ENCODE results near the gene ST8SIA3. TPM values are rescaled to one million over a fixed set of nuclear protein-coding genes. Genes with fewer than 3 reads are reported as not detected.

Gene ST8SIA3
- total and polyA plus RNA-seq, 9 donors = not detected

GRCh38 chr18:57404345-57404744 is 52.0 kb downstream of the ST8SIA3 start:
- H3K36me3 ChIP-seq = no peaks in the 10 kb centered on the region
- no peak for DNase-seq
- H3K4me3 ChIP-seq = no peak overlapping the region
- H3K27ac ChIP-seq = no peak overlapping the region
- no peaks in the 10 kb centered on the region for H3K4me1 ChIP-seq (ENCODE audit: insufficient read depth)
- H3K27me3 ChIP-seq = no peaks in the 10 kb centered on the region
- no peaks in the 10 kb centered on the region for H3K9me3 ChIP-seq
- intact Hi-C loops (cut with DNase I) = no loop called here
- TF ChIP-seq POLR2A (IDR thresholded peaks at IDR 0.05) (no peak), EP300 (IDR thresholded peaks at IDR 0.05) (no peak)
- TF ChIP-seq, protein P1, sequence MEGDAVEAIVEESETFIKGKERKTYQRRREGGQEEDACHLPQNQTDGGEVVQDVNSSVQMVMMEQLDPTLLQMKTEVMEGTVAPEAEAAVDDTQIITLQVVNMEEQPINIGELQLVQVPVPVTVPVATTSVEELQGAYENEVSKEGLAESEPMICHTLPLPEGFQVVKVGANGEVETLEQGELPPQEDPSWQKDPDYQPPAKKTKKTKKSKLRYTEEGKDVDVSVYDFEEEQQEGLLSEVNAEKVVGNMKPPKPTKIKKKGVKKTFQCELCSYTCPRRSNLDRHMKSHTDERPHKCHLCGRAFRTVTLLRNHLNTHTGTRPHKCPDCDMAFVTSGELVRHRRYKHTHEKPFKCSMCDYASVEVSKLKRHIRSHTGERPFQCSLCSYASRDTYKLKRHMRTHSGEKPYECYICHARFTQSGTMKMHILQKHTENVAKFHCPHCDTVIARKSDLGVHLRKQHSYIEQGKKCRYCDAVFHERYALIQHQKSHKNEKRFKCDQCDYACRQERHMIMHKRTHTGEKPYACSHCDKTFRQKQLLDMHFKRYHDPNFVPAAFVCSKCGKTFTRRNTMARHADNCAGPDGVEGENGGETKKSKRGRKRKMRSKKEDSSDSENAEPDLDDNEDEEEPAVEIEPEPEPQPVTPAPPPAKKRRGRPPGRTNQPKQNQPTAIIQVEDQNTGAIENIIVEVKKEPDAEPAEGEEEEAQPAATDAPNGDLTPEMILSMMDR (IDR thresholded peaks at IDR 0.05) = no peak

DNA sequence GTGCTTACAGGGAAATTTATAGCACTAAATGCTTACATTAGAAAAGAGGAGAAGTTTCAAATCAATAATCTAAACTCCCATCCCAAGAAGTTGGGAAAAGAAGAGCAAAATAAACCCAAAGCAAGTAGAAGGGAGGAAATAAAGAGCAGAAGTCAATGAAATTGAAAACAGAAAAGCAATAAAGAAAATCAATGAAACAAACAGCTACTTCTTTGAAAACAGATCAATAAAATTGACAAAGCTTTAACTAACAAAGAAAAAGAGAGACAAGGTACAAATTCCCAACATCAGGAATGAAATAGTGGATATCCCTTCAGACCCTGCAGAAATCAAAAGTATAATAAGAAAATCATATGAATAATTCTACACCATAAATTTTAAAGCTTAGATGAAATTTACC is 57.3 kb downstream of the ST8SIA3 start:
- Histone ChIP-seq H3K9me3 (no peaks in the 10 kb centered on the region), H3K36me3 (no peaks in the 10 kb centered on the region), H3K27me3 (no peaks in the 10 kb centered on the region), H3K27ac (no peak overlapping the region), H3K4me1 (ENCODE audit: insufficient read depth) (no peaks in the 10 kb centered on the region), H3K4me3 (no peak overlapping the region)
- TF ChIP-seq, protein P1 (IDR thresholded peaks at IDR 0.05) = no peak
- TF ChIP-seq EP300 (IDR thresholded peaks at IDR 0.05) (no peak), POLR2A (IDR thresholded peaks at IDR 0.05) (no peak)
- intact Hi-C loops (cut with DNase I) = no loop called here
- no peak for DNase-seq

- Histone ChIP-seq H3K4me1 (ENCODE audit: insufficient read depth) (no peaks in the 10 kb centered on the region), H3K27ac (no peak overlapping the region), H3K36me3 (no peaks in the 10 kb centered on the region), H3K9me3 (no peaks in the 10 kb centered on the region), H3K4me3 (no peak overlapping the region), H3K27me3 (no peaks in the 10 kb centered on the region)
- WGBS, 3 donors = 45 to 82% (median 66%) methylated on average over 3 of the region's 3 CpGs
- no peak for DNase-seq
- intact Hi-C loops (cut with DNase I) = no loop called here
- TF ChIP-seq, protein P1 (IDR thresholded peaks at IDR 0.05) = no peak
These were observed 58.4 kb downstream of the ST8SIA3 start for GRCh38 chr18:57410749-57411148.

GRCh38 chr18:57416542-57416941 is 64.2 kb downstream of the ST8SIA3 start:
- intact Hi-C loops (cut with DNase I) = no loop called here

More at GRCh38 chr18:57416542-57416941, 64.2 kb downstream of the ST8SIA3 start:
- TF ChIP-seq EP300 (IDR thresholded peaks at IDR 0.05) (no peak), POLR2A (IDR thresholded peaks at IDR 0.05) (no peak)
- TF ChIP-seq, protein P1 (IDR thresholded peaks at IDR 0.05) = no peak
- 69 to 83% (median 75%) methylated on average over 4 of the region's 4 CpGs for WGBS, 3 donors
- H3K4me3 ChIP-seq = no peak overlapping the region
- H3K9me3 ChIP-seq = no peaks in the 10 kb centered on the region
- H3K27ac ChIP-seq = no peak overlapping the region
- no peak for DNase-seq
- no peaks in the 10 kb centered on the region for H3K4me1 ChIP-seq (ENCODE audit: insufficient read depth)
- no peaks in the 10 kb centered on the region for H3K36me3 ChIP-seq
- no peaks in the 10 kb centered on the region for H3K27me3 ChIP-seq

Other genes starting within 250 kb of the ST8SIA3 start
- gene BOD1L2, start 205.5 kb upstream of the ST8SIA3 start, total RNA-seq = not detected
- not detected for gene BOD1L2, start 205.5 kb upstream of the ST8SIA3 start, polyA plus RNA-seq
- under 1 TPM; under 0.01 to 0.30 (median 0.15) TPM for gene ONECUT2, start 82.8 kb downstream of the ST8SIA3 start, total RNA-seq
- under 1 TPM; 0.01 to 0.08 TPM for gene ONECUT2, start 82.8 kb downstream of the ST8SIA3 start, polyA plus RNA-seq
- gene FECH, start 234.1 kb downstream of the ST8SIA3 start, total RNA-seq = 10 to 100 TPM; 18.2 to 24.2 (median 19.4) TPM
- 10 to 100 TPM; 10.0 to 35.8 TPM for gene FECH, start 234.1 kb downstream of the ST8SIA3 start, polyA plus RNA-seq